ENCODE results near the gene SP1. TPM values are rescaled to one million over a fixed set of nuclear protein-coding genes. Genes with fewer than 3 reads are reported as not detected.
"Not testable (repeated sequence)": the region's sequence is repeated elsewhere in the genome, so short reads cannot be mapped to it uniquely, and the experiment has no call there.

SP1 gene
- total RNA-seq, 4 donors from 2014 or later: 56.1 to 83.4 (median 67.8) TPM

DNA sequence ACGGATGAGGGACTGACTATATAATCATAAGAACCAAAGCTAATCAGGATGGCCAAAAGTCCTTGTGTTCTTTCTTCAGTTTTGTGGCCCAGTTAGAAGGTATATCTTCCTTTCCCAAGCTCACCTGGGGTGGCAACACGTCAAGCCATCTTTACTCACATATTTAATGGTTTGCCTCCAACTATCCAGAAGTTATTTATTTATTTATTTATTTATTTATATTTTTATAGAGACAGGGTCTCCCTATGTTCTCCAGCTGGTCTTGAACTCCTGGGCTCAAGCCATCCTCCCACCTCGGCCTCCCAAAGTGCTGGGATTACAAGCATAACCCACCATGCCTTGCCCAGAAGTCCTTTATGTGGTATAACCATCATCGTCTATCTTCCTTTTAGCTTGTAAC, 32.1 kb upstream of the SP1 start:
- TF ChIP-seq CTCF (IDR thresholded peaks at IDR 0.05) (no peak), POLR2A (IDR thresholded peaks at IDR 0.05) (no peak)
- DNase-seq: no peak
- peaks cover 0 to 16% (median 5%) of the 10 kb centered on the region in 4 donors for H3K4me1 ChIP-seq
- no peak overlapping the region for H3K27ac ChIP-seq
- H3K4me3 ChIP-seq: no peak overlapping the region
- H3K36me3 ChIP-seq: no peaks in the 10 kb centered on the region
- no peaks in the 10 kb centered on the region for H3K9me3 ChIP-seq
- H3K27me3 ChIP-seq: no peaks in the 10 kb centered on the region

DNA sequence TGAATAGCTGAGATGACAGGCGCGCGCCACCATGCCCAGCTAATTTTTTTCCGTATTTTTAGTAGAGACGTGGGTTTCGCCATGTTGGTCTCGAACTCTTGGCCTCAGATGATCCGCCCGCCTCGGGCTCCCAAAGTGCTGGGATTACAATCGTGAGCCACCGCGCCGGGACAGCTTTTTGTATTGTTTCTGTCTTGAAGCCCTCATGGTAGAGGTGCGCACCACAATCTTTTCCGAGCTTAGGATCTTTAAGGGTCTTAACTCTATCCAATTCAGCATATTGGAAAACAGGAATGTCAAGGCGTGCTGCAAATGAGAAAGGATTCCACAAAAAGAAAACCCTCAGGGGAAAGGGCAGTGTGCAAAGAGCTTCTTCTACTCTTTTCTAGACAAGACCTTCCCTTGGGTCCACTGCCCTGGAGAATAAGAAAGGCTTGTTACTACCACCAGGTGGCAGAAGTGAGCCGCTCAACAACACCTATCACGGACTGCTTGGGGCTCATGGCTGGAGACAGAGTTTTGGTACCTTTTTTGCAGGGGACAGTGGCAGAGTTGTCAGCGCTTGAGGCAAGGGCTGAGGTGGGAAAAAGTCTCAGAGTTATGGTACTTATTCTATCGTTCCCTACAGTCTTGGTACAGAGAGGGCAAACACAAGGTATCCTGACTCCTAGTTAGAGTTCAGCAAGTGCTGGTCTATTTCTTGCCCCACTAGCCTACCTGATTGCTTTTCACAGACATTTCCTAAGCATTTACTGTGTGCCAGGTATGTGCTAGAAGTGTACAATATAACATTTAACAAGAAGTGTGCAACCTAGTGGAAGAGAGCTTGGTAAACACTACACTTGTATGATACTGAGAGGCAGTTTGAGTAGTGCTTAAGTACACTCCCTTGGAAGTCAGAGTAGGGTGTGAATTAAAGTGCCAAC, 27.4 kb upstream of the SP1 start:
- Histone ChIP-seq H3K4me3 (no peak overlapping the region), H3K9me3 (no peaks in the 10 kb centered on the region), H3K4me1 (peaks cover 0 to 11% (median 0%) of the 10 kb centered on the region in 4 donors), H3K27me3 (no peaks in the 10 kb centered on the region), H3K36me3 (no peaks in the 10 kb centered on the region), H3K27ac (peak overlapping the region in 2 of 4 donors; percentile 41 to 56)
- peak; percentile 81 to 95 (median 81) for DNase-seq
- TF ChIP-seq POLR2A (IDR thresholded peaks at IDR 0.05) (no peak), CTCF (IDR thresholded peaks at IDR 0.05) (peak; percentile 82 to 97 (median 94))

- Histone ChIP-seq H3K9me3 (no peaks in the 10 kb centered on the region), H3K36me3 (no peaks in the 10 kb centered on the region), H3K4me1 (peaks cover 0 to 11% (median 0%) of the 10 kb centered on the region in 4 donors), H3K27ac (peak overlapping the region in 2 of 4 donors; percentile 41 to 56), H3K27me3 (no peaks in the 10 kb centered on the region), H3K4me3 (no peak overlapping the region)
- TF ChIP-seq CTCF (IDR thresholded peaks at IDR 0.05) (no peak), POLR2A (IDR thresholded peaks at IDR 0.05) (no peak)
- no peak for DNase-seq
Measured at GRCh38 chr12:53353257-53353655, 26.7 kb upstream of the SP1 start.

DNA sequence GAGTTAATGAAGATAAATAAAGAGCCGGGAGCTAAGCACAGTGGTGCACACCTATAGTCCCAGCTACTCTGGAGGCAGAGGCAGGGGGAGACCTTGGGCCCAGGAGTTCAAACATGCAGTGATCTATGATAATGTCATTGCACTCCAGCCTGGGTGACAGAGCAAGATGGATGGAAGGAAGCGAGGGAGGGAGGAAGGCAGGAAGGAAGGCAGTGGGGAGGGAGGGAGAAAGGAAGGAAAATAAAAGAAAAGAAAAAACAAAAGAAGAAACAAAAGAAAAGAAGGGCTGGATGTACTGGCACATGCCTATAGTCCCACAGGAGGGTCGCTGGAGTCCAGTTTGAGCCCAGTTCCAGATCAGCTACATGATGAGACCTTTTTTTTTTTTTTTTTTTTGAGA, 24.9 kb upstream of the SP1 start:
- Histone ChIP-seq H3K36me3 (no peaks in the 10 kb centered on the region), H3K9me3 (no peaks in the 10 kb centered on the region), H3K27ac (no peak overlapping the region), H3K4me1 (peaks cover 0 to 11% (median 0%) of the 10 kb centered on the region in 4 donors), H3K4me3 (no peak overlapping the region), H3K27me3 (no peaks in the 10 kb centered on the region)
- no peak for TF ChIP-seq CTCF (IDR thresholded peaks at IDR 0.05)
- TF ChIP-seq POLR2A (IDR thresholded peaks at IDR 0.05): no peak
- DNase-seq: no peak

GRCh38 chr12:53358836-53359419, 21.0 kb upstream of the SP1 start:
- no peak overlapping the region for H3K27ac ChIP-seq
- no peak overlapping the region for H3K4me3 ChIP-seq
- no peaks in the 10 kb centered on the region for H3K36me3 ChIP-seq
- DNase-seq: no peak
- TF ChIP-seq CTCF (IDR thresholded peaks at IDR 0.05): no peak
- TF ChIP-seq POLR2A (IDR thresholded peaks at IDR 0.05): no peak
- H3K27me3 ChIP-seq: no peaks in the 10 kb centered on the region
- no peaks in the 10 kb centered on the region for H3K9me3 ChIP-seq
- no peaks in the 10 kb centered on the region for H3K4me1 ChIP-seq

DNA sequence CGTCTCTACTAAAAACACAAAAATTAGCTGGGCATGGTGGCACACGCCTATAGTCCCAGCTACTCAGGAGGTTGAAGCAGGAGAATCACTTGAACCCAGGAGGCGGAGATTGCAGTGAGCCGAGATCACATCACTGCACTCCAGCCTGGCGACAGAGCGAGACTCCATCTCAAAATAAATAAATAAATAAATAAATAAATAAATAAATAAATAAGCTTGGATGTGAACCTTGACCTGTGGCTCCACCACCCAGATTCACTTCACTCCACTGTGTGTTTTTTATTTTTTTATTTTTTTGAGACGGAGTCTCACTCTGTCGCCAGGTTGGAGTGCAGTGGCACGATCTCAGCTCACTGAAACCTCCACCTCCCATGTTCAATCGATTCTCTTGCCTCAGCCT, 18.3 kb upstream of the SP1 start:
- H3K9me3 ChIP-seq, H3K27ac ChIP-seq, H3K27me3 ChIP-seq, DNase-seq, H3K4me1 ChIP-seq, H3K36me3 ChIP-seq, H3K4me3 ChIP-seq: not testable (repeated sequence)
